DND-41 (cell line): ENCODE measurements around the gene GBA2.
A peak's percentile ranks its signal among the peaks of the same experiment; 100 is the strongest.

Experiments used
- ATAC-seq: fragments of 200-7000 bp; cut with Tn5 transposase; 3 replicates; pipeline ENCODE4 v1.9.1; 2021; ENCODE audit warnings: low read depth; ENCODE audit not compliant: insufficient read depth
- DNase-seq: peaks from one replicate; pipeline ENCODE4 v3.0.0-alpha.2; 2020
- H2AFZ ChIP-seq: 2 replicates; pipeline ENCODE4 v1.6.0; 2012; ENCODE audit warnings: low read depth, low read length
- H3K27ac ChIP-seq: 2 replicates; pipeline ENCODE4 v1.5.1; 2012; ENCODE audit warnings: low read length, inconsistent platforms
- H3K27me3 ChIP-seq: fragments of 200-600 bp; sonication (generic); 2 replicates; pipeline ENCODE4 v1.6.0; 2012; ENCODE audit warnings: low read length, mild to moderate bottlenecking, inconsistent platforms; ENCODE audit not compliant: insufficient read depth, poor library complexity
- H3K36me3 ChIP-seq: 2 replicates; pipeline ENCODE4 v1.5.1; 2012; ENCODE audit warnings: low read length, inconsistent platforms; ENCODE audit not compliant: insufficient read depth
- H3K4me1 ChIP-seq: 2 replicates; pipeline ENCODE4 v1.5.1; 2012; ENCODE audit warnings: mild to moderate bottlenecking, low read length; ENCODE audit not compliant: insufficient read depth
- H3K4me2 ChIP-seq: 2 replicates; pipeline ENCODE4 v1.6.0; 2012; ENCODE audit warnings: mild to moderate bottlenecking, moderate library complexity, low read length, inconsistent platforms; ENCODE audit not compliant: insufficient read depth
- H3K4me3 ChIP-seq, 2 experiments: fragments of 200-600 bp in 1 of 2; shearing (Covaris generic) in 1 of 2; 2 replicates each; pipeline ENCODE4 v1.5.1; 2012 to 2016; ENCODE audit warnings: inconsistent platforms in 2 of 2, low read length in 2 of 2, mild to moderate bottlenecking in 2 of 2, low read depth in 1 of 2, moderate library complexity in 1 of 2
- H3K79me2 ChIP-seq: 2 replicates; pipeline ENCODE4 v1.6.0; 2012; ENCODE audit warnings: low read length, inconsistent platforms; ENCODE audit not compliant: insufficient read depth
- H3K9ac ChIP-seq: 2 replicates; pipeline ENCODE4 v1.6.0; 2012; ENCODE audit warnings: low read depth, mild to moderate bottlenecking, inconsistent platforms, low read length, moderate library complexity
- H3K9me3 ChIP-seq: 2 replicates; pipeline ENCODE4 v1.5.1; 2012; ENCODE audit warnings: low read length, moderate library complexity, mild to moderate bottlenecking, inconsistent platforms; ENCODE audit not compliant: insufficient read depth, severe bottlenecking
- H4K20me1 ChIP-seq: 2 replicates; pipeline ENCODE4 v1.6.0; 2012; ENCODE audit warnings: low read length; ENCODE audit not compliant: insufficient read depth
- CTCF ChIP-seq: IDR thresholded peaks from 2 replicates; pipeline ENCODE4 v1.5.1; 2012; ENCODE audit warnings: borderline replicate concordance, low read length, moderate library complexity, mild to moderate bottlenecking; ENCODE audit not compliant: poor library complexity, severe bottlenecking; ENCODE audit errors: extremely low read depth
- EZH2 ChIP-seq: IDR thresholded peaks from 3 replicates; pipeline ENCODE4 v1.6.1; 2012; ENCODE audit warnings: borderline replicate concordance, low read depth, mild to moderate bottlenecking, moderate library complexity, low read length, inconsistent platforms; ENCODE audit not compliant: severe bottlenecking

Gene GBA2

GRCh38 chr9:35700031-35700430, 49.0 kb downstream of the GBA2 start:
- H4K20me1 ChIP-seq, result no peaks in the 10 kb centered on the region

GRCh38 chr9:35698231-35698630, 50.8 kb downstream of the GBA2 start:
- H2AFZ ChIP-seq, result no peak overlapping the region
- H3K4me3 ChIP-seq, result no peak overlapping the region
- H3K4me2 ChIP-seq, result no peak overlapping the region
- H3K36me3 ChIP-seq, result peaks cover 73% of the 10 kb centered on the region
- TF ChIP-seq EZH2, result no peak
- TF ChIP-seq CTCF, result no peak
- no peaks in the 10 kb centered on the region for H3K27me3 ChIP-seq
- H3K4me1 ChIP-seq, result no peaks in the 10 kb centered on the region
- H3K9ac ChIP-seq, result no peak overlapping the region
- ATAC-seq (no peak), DNase-seq (no peak)
- H4K20me1 ChIP-seq, result no peaks in the 10 kb centered on the region
- no peaks in the 10 kb centered on the region for H3K79me2 ChIP-seq
- H3K9me3 ChIP-seq, result no peaks in the 10 kb centered on the region
- H3K27ac ChIP-seq, result no peak overlapping the region

More at GRCh38 chr9:35700031-35700430, 49.0 kb downstream of the GBA2 start:
- no peak overlapping the region for H3K9ac ChIP-seq
- no peaks in the 10 kb centered on the region for H3K4me1 ChIP-seq
- H3K36me3 ChIP-seq, result peaks cover 91% of the 10 kb centered on the region
- no peak overlapping the region for H3K4me2 ChIP-seq
- TF ChIP-seq EZH2 (no peak), CTCF (no peak)
- no peaks in the 10 kb centered on the region for H3K27me3 ChIP-seq
- H2AFZ ChIP-seq, result no peak overlapping the region
- no peak for ATAC-seq
- no peaks in the 10 kb centered on the region for H3K79me2 ChIP-seq
- H3K27ac ChIP-seq, result no peak overlapping the region
- no peaks in the 10 kb centered on the region for H3K9me3 ChIP-seq
- no peak for DNase-seq
- no peak overlapping the region for H3K4me3 ChIP-seq

- no peaks in the 10 kb centered on the region for H3K9me3 ChIP-seq
- no peaks in the 10 kb centered on the region for H3K79me2 ChIP-seq
- no peaks in the 10 kb centered on the region for H3K27me3 ChIP-seq
- no peak overlapping the region for H3K4me2 ChIP-seq
- H4K20me1 ChIP-seq, result no peaks in the 10 kb centered on the region
- no peak overlapping the region for H3K27ac ChIP-seq
- no peak overlapping the region for H3K9ac ChIP-seq
- H3K4me1 ChIP-seq, result no peaks in the 10 kb centered on the region
- no peak overlapping the region for H2AFZ ChIP-seq
- DNase-seq (no peak), ATAC-seq (no peak)
- H3K4me3 ChIP-seq, result no peak overlapping the region
- peaks cover 67% of the 10 kb centered on the region for H3K36me3 ChIP-seq
- TF ChIP-seq EZH2 (no peak), CTCF (no peak)
Measured at GRCh38 chr9:35697486-35697885, 51.5 kb downstream of the GBA2 start.

- no peak overlapping the region for H3K4me2 ChIP-seq
- H3K4me1 ChIP-seq, result peaks cover 1% of the 10 kb centered on the region
- no peak overlapping the region for H3K4me3 ChIP-seq
- H3K27ac ChIP-seq, result no peak overlapping the region; the same call in 1 of the 2 replicates
- peaks cover 60% of the 10 kb centered on the region for H3K36me3 ChIP-seq
- ATAC-seq (peak; percentile 82), DNase-seq (peak; percentile 49)
- H3K9ac ChIP-seq, result no peak overlapping the region
- H4K20me1 ChIP-seq, result no peaks in the 10 kb centered on the region
- no peak overlapping the region for H2AFZ ChIP-seq
- TF ChIP-seq CTCF (peak; percentile 86), EZH2 (no peak)
- H3K79me2 ChIP-seq, result no peaks in the 10 kb centered on the region
- no peaks in the 10 kb centered on the region for H3K27me3 ChIP-seq
- no peaks in the 10 kb centered on the region for H3K9me3 ChIP-seq
Measured at GRCh38 chr9:35696520-35697215, 52.4 kb downstream of the GBA2 start.
